Natural killer cell (primary cell): ENCODE data around the gene FAM24B. TPM values are rescaled to one million over a fixed set of nuclear protein-coding genes. Genes with fewer than 3 reads are reported as not detected.

Source experiments
- ATAC-seq, 3 donors: fragments of 150-1000 bp in 2 of 3; fragments of 200-7000 bp in 1 of 3; cut with Tn5 transposase; 1 replicate in 1 of 3; 2 replicates in 2 of 3; pipeline ENCODE4 v1.10.0; 2021; ENCODE audit warnings: mild to moderate bottlenecking in 2 of 3, moderate library complexity in 2 of 3
- DNase-seq, 2 donors: peaks; one replicate each; pipeline versions ENCODE4 v3.0.0 to v3.0.0-alpha.2; 2013 to 2021; ENCODE audit warnings: mixed read lengths in 1 of 2
- H3K27ac ChIP-seq: one replicate; pipeline ENCODE4 v1.5.1; 2013; ENCODE audit warnings: mild to moderate bottlenecking, low read length
- H3K27me3 ChIP-seq: one replicate; pipeline ENCODE4 v1.6.1; 2013; ENCODE audit warnings: low read length; ENCODE audit not compliant: control insufficient read depth, insufficient read depth
- H3K36me3 ChIP-seq: one replicate; pipeline ENCODE4 v1.6.1; 2013; ENCODE audit warnings: low read length; ENCODE audit not compliant: control insufficient read depth, insufficient read depth
- H3K4me1 ChIP-seq: one replicate; pipeline ENCODE4 v1.6.1; 2013; ENCODE audit warnings: low read length; ENCODE audit not compliant: control insufficient read depth, insufficient read depth
- H3K4me3 ChIP-seq: one replicate; pipeline ENCODE4 v1.5.1; 2013; ENCODE audit warnings: low read length
- H3K9me3 ChIP-seq: one replicate; pipeline ENCODE4 v1.6.1; 2013; ENCODE audit warnings: low read length; ENCODE audit not compliant: control insufficient read depth, insufficient read depth
- H3K27ac Mint-ChIP-seq, 2 donors: one replicate each; pipeline ENCODE4 v1.8.0; 2022; ENCODE audit warnings: mild to moderate bottlenecking in 2 of 2, mixed read lengths in 2 of 2, moderate library complexity in 1 of 2
- H3K27me3 Mint-ChIP-seq, 2 donors: one replicate each; pipeline ENCODE4 v1.8.0; 2022; ENCODE audit warnings: low read depth in 2 of 2, mixed read lengths in 2 of 2
- H3K36me3 Mint-ChIP-seq: one replicate; pipeline ENCODE4 v1.8.0; 2022; ENCODE audit warnings: mixed read lengths
- H3K4me1 Mint-ChIP-seq, 2 donors: one replicate each; pipeline ENCODE4 v1.8.0; 2022; ENCODE audit warnings: mixed read lengths in 2 of 2
- H3K4me3 Mint-ChIP-seq: one replicate; pipeline ENCODE4 v1.8.0; 2022; ENCODE audit warnings: mild to moderate bottlenecking, moderate library complexity, mixed read lengths
- H3K9me3 Mint-ChIP-seq, 2 donors: one replicate each; pipeline ENCODE4 v1.8.0; 2022; ENCODE audit warnings: mixed read lengths in 2 of 2
- CTCF ChIP-seq: fragments of 200-600 bp; IDR thresholded peaks from one replicate; pipeline ENCODE4 v1.8.0; 2022; ENCODE audit warnings: antibody characterized with exemption
- WGBS: methylation state at CpG from one replicate; pipeline ENCODE4 v1.1.7; 2013; ENCODE audit warnings: missing lambda C conversion rate; ENCODE audit not compliant: insufficient coverage; 5-methylcytosine and 5-hydroxymethylcytosine counted together
- intact Hi-C: fragments of 100-400 bp; cut with micrococcal nuclease; formaldehyde crosslinking; loops from one replicate; pipeline ENCODE4 v1.14.2; 2022
- total RNA-seq, 4 donors: library from RNA; stranded (reverse); fragments of 120-200 nt in 1 of 4; gene quantifications; one replicate each; pipeline versions ENCODE4 v1.2.3 to v1.2.4, GENCODE V29; 2013 to 2022

FAM24B gene
- total RNA-seq, 3 donors from 2014 or later (not counting 1 experiment from before 2014, with no cell fraction given), result 6.1 to 12.6 (median 8.5) TPM

GRCh38 chr10:122864194-122864592 is 15.2 kb downstream of the FAM24B start:
- no peaks in the 10 kb centered on the region for H3K36me3 Mint-ChIP-seq
- Histone ChIP-seq H3K4me3 (no peak overlapping the region), H3K27ac (no peak overlapping the region), H3K27me3 (no peaks in the 10 kb centered on the region), H3K36me3 (no peaks in the 10 kb centered on the region), H3K4me1 (no peaks in the 10 kb centered on the region), H3K9me3 (no peaks in the 10 kb centered on the region)
- 100% methylated on average over 1 of the region's 2 CpGs for WGBS
- peaks cover 0 to 2% of the 10 kb centered on the region in 2 donors for H3K9me3 Mint-ChIP-seq
- ATAC-seq (no peak), DNase-seq (no peak)
- intact Hi-C loops, result no loop called here
- H3K27me3 Mint-ChIP-seq, result no peaks in the 10 kb centered on the region
- TF ChIP-seq CTCF, result no peak
- no peak overlapping the region for H3K4me3 Mint-ChIP-seq
- no peak overlapping the region for H3K27ac Mint-ChIP-seq
- peaks cover 12 to 23% of the 10 kb centered on the region in 2 donors for H3K4me1 Mint-ChIP-seq

GRCh38 chr10:122863216-122864193 is 15.9 kb downstream of the FAM24B start:
- no peak for DNase-seq
- H3K27ac Mint-ChIP-seq, result no peak overlapping the region
- H3K27ac ChIP-seq, result no peak overlapping the region
- H3K9me3 Mint-ChIP-seq, result peaks cover 0 to 2% of the 10 kb centered on the region in 2 donors
- TF ChIP-seq CTCF, result no peak
- H3K36me3 Mint-ChIP-seq, result no peaks in the 10 kb centered on the region
- H3K27me3 Mint-ChIP-seq, result no peaks in the 10 kb centered on the region
- WGBS, result 87% methylated on average over 2 of the region's 2 CpGs
- H3K9me3 ChIP-seq, result no peaks in the 10 kb centered on the region
- H3K4me1 Mint-ChIP-seq, result peaks cover 12 to 23% of the 10 kb centered on the region in 2 donors
- intact Hi-C loops, result no loop called here
- no peaks in the 10 kb centered on the region for H3K27me3 ChIP-seq
- no peak overlapping the region for H3K4me3 ChIP-seq
- H3K4me3 Mint-ChIP-seq, result no peak overlapping the region
- no peaks in the 10 kb centered on the region for H3K4me1 ChIP-seq
- H3K36me3 ChIP-seq, result no peaks in the 10 kb centered on the region
- no peak for ATAC-seq

GRCh38 chr10:122861711-122862161 is 17.6 kb downstream of the FAM24B start:
- H3K27ac Mint-ChIP-seq, result no peak overlapping the region
- 90% methylated on average over 1 of the region's 1 CpG for WGBS

More at GRCh38 chr10:122861711-122862161, 17.6 kb downstream of the FAM24B start:
- Mint-ChIP-seq H3K36me3 (no peaks in the 10 kb centered on the region), H3K9me3 (no peaks in the 10 kb centered on the region), H3K4me3 (no peak overlapping the region), H3K4me1 (peaks cover 9 to 18% of the 10 kb centered on the region in 2 donors), H3K27me3 (no peaks in the 10 kb centered on the region)
- DNase-seq (no peak), ATAC-seq (no peak)
- H3K4me3 ChIP-seq, result no peak overlapping the region
- no peaks in the 10 kb centered on the region for H3K36me3 ChIP-seq
- TF ChIP-seq CTCF, result no peak
- H3K27ac ChIP-seq, result no peak overlapping the region
- no peaks in the 10 kb centered on the region for H3K27me3 ChIP-seq
- no peaks in the 10 kb centered on the region for H3K9me3 ChIP-seq
- intact Hi-C loops, result no loop called here
- H3K4me1 ChIP-seq, result no peaks in the 10 kb centered on the region
